WI38 (cell line): Measurements from ENCODE around the gene TAL1.

Experiments
- H3K4me3 ChIP-seq: 2 replicates; pipeline ENCODE4 v1.5.1; 2011; ENCODE audit warnings: low read depth, mild to moderate bottlenecking, control low read depth, low read length
- TF ChIP-seq, protein P1 (sequence below): IDR thresholded peaks from 2 replicates; pipeline ENCODE4 v1.5.1; 2012; ENCODE audit warnings: low read depth, mild to moderate bottlenecking, control low read depth, low read length

TAL1 gene

DNA sequence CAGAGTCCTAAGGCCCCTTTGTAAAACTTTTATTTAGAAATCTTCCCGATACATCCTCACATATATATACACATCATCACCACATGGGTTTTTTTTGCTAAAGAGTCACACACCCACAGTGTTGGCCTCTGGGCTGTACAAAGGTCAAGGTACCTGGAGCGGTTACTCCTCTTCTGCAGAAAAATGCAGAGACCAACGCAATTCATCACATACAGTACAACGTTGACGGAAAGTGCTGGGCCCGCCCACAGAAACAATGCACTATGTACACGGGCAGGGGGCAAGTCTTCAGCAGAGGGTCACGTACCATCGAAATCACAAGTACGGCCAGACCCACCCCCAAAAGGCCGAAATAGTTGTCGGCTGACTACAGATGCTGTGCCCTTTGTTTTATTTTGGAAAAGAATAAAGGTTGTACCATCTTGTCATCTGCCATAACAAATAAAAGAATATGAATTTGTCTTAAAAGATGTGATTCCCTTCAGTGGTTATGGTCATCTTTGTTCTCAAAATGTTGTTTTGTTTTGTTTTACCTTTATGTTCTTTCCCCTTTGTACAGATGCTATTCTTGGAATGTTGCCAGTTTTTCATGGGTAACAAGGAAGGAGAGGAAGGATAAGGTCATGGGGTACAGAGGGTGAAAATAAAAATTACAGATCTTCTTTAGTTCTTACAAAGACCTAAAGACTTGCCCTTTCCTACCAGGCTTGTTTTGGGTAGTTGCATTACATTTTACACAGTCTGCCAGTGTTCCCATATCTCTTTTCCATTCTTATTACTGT lies 15.6 kb downstream of the TAL1 start:
- no peak overlapping the region for H3K4me3 ChIP-seq
- TF ChIP-seq, protein P1, sequence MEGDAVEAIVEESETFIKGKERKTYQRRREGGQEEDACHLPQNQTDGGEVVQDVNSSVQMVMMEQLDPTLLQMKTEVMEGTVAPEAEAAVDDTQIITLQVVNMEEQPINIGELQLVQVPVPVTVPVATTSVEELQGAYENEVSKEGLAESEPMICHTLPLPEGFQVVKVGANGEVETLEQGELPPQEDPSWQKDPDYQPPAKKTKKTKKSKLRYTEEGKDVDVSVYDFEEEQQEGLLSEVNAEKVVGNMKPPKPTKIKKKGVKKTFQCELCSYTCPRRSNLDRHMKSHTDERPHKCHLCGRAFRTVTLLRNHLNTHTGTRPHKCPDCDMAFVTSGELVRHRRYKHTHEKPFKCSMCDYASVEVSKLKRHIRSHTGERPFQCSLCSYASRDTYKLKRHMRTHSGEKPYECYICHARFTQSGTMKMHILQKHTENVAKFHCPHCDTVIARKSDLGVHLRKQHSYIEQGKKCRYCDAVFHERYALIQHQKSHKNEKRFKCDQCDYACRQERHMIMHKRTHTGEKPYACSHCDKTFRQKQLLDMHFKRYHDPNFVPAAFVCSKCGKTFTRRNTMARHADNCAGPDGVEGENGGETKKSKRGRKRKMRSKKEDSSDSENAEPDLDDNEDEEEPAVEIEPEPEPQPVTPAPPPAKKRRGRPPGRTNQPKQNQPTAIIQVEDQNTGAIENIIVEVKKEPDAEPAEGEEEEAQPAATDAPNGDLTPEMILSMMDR, result no peak

GRCh38 chr1:47215713-47216112 lies 16.3 kb downstream of the TAL1 start:
- H3K4me3 ChIP-seq, result no peak overlapping the region
- TF ChIP-seq, protein P1, result no peak

DNA sequence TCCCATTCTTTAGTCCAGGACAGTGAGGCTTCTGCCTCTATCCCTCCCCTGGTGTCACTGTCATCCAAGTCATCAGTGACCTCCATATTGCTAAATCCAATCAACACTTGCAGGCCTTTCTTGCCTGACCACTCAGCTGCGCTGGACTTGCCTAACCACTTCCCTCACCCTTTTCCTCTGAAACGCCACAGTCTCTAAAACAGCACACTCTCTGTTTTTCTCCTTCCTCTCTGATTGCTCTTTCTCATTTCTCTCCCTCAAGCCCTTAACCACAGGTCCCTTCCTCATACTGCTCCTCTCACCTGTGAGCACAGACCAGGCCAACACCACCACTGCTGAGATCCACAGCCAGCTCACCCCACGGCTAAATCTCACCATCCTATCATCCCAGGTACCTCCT lies 17.5 kb downstream of the TAL1 start:
- TF ChIP-seq, protein P1, result no peak
- H3K4me3 ChIP-seq, result no peak overlapping the region

- TF ChIP-seq, protein P1, result no peak
- H3K4me3 ChIP-seq, result no peak overlapping the region
These were observed 18.6 kb downstream of the TAL1 start for GRCh38 chr1:47213230-47213963.

- TF ChIP-seq, protein P1, result no peak
- H3K4me3 ChIP-seq, result no peak overlapping the region
These were observed 19.3 kb downstream of the TAL1 start for GRCh38 chr1:47212636-47213229.

DNA sequence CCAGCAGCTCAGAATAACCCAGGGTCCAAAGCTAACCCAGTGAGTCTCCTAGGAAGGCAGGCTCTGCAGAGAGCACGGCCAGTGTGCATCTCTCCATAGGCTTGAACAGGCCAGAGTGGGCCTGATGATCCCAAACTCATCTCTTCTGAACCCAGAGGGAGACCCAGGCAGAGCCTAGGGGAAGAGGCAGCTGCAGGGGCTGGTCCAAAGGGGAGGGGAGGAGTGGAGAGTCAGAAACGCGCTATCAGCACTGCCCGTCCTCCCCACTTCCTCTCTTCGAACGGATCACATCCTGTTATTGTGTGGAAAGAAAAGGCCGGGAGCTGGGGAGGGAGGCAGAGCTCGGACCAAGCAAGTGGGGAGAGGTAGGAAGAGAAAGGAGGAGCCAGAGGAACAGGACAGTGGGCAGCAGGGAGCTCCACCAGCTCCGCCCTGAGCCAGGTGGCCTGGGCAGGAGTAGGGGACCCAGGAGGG lies 20.2 kb downstream of the TAL1 start:
- no peak overlapping the region for H3K4me3 ChIP-seq
- TF ChIP-seq, protein P1, result no peak
